PC-3 (cell line): ENCODE results near the gene IL1R2. TPM values are rescaled to one million over a fixed set of nuclear protein-coding genes. Genes with fewer than 3 reads are reported as not detected.

Experiments
- ATAC-seq: fragments of 200-7000 bp; cut with Tn5 transposase; 2 replicates; pipeline ENCODE4 v1.9.1; 2020; ENCODE audit warnings: mild to moderate bottlenecking, moderate library complexity
- BruUV-seq: library from RNA; stranded (reverse); fragments of 400-500 nt; replicated peaks from 2 replicates; lab custom pipeline; 2021; lab: Mats Ljungman, UMichigan
- CTCF ChIA-PET: fragments of 300-600 bp; sonication (Branson Sonifier 250); formaldehyde crosslinking; loops from one replicate; lab custom pipeline; 2022; ENCODE audit warnings: antibody characterized with exemption; lab: Charles Lee
- POLR2A ChIA-PET: fragments of 300-600 bp; sonication (Branson Sonifier 250); formaldehyde crosslinking; loops from one replicate; lab custom pipeline; 2022; ENCODE audit warnings: antibody characterized with exemption; ENCODE audit not compliant: unreplicated experiment; lab: Charles Lee
- DNase-seq: peaks from one replicate; pipeline ENCODE4 v3.0.0-alpha.2; 2015
- H2AFZ ChIP-seq: fragments of 300-600 bp; sonication (generic); 2 replicates; pipeline ENCODE4 v1.6.0; 2016; ENCODE audit warnings: antibody characterized with exemption, low read length
- H3F3A ChIP-seq: fragments of 300-600 bp; sonication (generic); one replicate; pipeline ENCODE4 v1.6.0; 2017; ENCODE audit warnings: antibody characterized with exemption, low read length, control low read depth, mild to moderate bottlenecking; ENCODE audit not compliant: unreplicated experiment
- H3K27ac ChIP-seq: fragments of 300-600 bp; sonication (generic); 2 replicates; pipeline ENCODE4 v1.5.1; 2016; ENCODE audit warnings: mild to moderate bottlenecking, low read length
- H3K27me3 ChIP-seq: fragments of 300-600 bp; sonication (generic); 2 replicates; pipeline ENCODE4 v1.6.1; 2016; ENCODE audit warnings: low read length, mixed read lengths
- H3K36me3 ChIP-seq: fragments of 300-600 bp; sonication (generic); 2 replicates; pipeline ENCODE4 v1.6.1; 2016; ENCODE audit warnings: low read depth, mixed run types, low read length, mixed read lengths
- H3K4me1 ChIP-seq: fragments of 300-600 bp; sonication (generic); 2 replicates; pipeline ENCODE4 v1.5.1; 2016; ENCODE audit warnings: low read length; ENCODE audit not compliant: insufficient read depth
- H3K4me2 ChIP-seq: fragments of 300-600 bp; sonication (generic); 2 replicates; pipeline ENCODE4 v1.6.0; 2016; ENCODE audit warnings: low read length
- H3K4me3 ChIP-seq: fragments of 300-600 bp; sonication (generic); 2 replicates; pipeline ENCODE4 v1.5.1; 2016; ENCODE audit warnings: mild to moderate bottlenecking, low read length, mixed read lengths
- H3K79me2 ChIP-seq: fragments of 300-600 bp; sonication (generic); 2 replicates; pipeline ENCODE4 v1.6.1; 2017; ENCODE audit warnings: low read length, mixed read lengths
- H3K9ac ChIP-seq: fragments of 300-600 bp; sonication (generic); 2 replicates; pipeline ENCODE4 v1.6.0; 2016; ENCODE audit warnings: mild to moderate bottlenecking, low read length
- H3K9me2 ChIP-seq: fragments of 300-600 bp; sonication (generic); replicated peaks from 2 replicates; pipeline ENCODE4 v1.6.1; 2016; ENCODE audit warnings: mixed run types, low read length, mixed read lengths
- H3K9me3 ChIP-seq: fragments of 300-600 bp; sonication (generic); 2 replicates; pipeline ENCODE4 v1.6.1; 2016; ENCODE audit warnings: low read length, mixed read lengths
- H4K20me1 ChIP-seq: fragments of 300-600 bp; sonication (generic); 2 replicates; pipeline ENCODE4 v1.6.1; 2016; ENCODE audit warnings: low read length, mixed read lengths
- CTCF ChIP-seq: fragments of 300-600 bp; sonication (generic); conservative IDR thresholded peaks from 2 replicates; pipeline ENCODE4 v1.5.1; 2017; ENCODE audit warnings: antibody characterized with exemption, low read depth, mild to moderate bottlenecking, low read length
- EZH2 ChIP-seq: fragments of 300-600 bp; sonication (generic); IDR thresholded peaks from one replicate; pipeline ENCODE4 v1.6.1; 2017; ENCODE audit warnings: antibody characterized with exemption, mild to moderate bottlenecking, low read length; ENCODE audit not compliant: unreplicated experiment
- EZH2phosphoT487 ChIP-seq: fragments of 300-600 bp; sonication (generic); IDR thresholded peaks from 2 replicates; pipeline ENCODE4 v1.6.1; 2018; ENCODE audit warnings: mild to moderate bottlenecking, antibody characterized with exemption, low read length, borderline replicate concordance
- intact Hi-C: fragments of 100-400 bp; cut with micrococcal nuclease; formaldehyde crosslinking; loops from 2 replicates; pipeline ENCODE4 v1.9.0; 2023
- total RNA-seq: library from RNA; depleted of rRNA; stranded (reverse); fragments of >200 nt; gene quantifications from 2 replicates; pipeline ENCODE4 v1.2.3, GENCODE V29; 2014

Gene IL1R2
- total RNA-seq, 1 experiment from 2014 or later = 6.0 TPM

- no peak for ATAC-seq
Measured at GRCh38 chr2:102033750-102034682, 42.3 kb downstream of the IL1R2 start.

GRCh38 chr2:102034683-102035548 is 43.2 kb downstream of the IL1R2 start:
- Histone ChIP-seq H3K4me3 (no peak overlapping the region), H3F3A (no peaks in the 10 kb centered on the region), H3K9ac (no peak overlapping the region), H3K27ac (no peak overlapping the region), H4K20me1 (no peaks in the 10 kb centered on the region), H3K79me2 (no peaks in the 10 kb centered on the region), H3K9me2 (no peaks in the 10 kb centered on the region), H3K4me2 (no peak overlapping the region), H3K27me3 (no peaks in the 10 kb centered on the region), H3K4me1 (peaks cover 11% of the 10 kb centered on the region), H3K36me3 (no peaks in the 10 kb centered on the region), H3K9me3 (no peaks in the 10 kb centered on the region), H2AFZ (no peak overlapping the region)
- intact Hi-C loops = no loop called here
- DNase-seq (no peak), ATAC-seq (no peak)
- CTCF ChIA-PET = no interaction called here
- BruUV-seq = no TSS peak
- TF ChIP-seq CTCF (no peak), EZH2 (no peak), EZH2phosphoT487 (no peak)
- POLR2A ChIA-PET = no interaction called here

More at GRCh38 chr2:102033750-102034682, 42.3 kb downstream of the IL1R2 start:
- Histone ChIP-seq H3K27ac (no peak overlapping the region), H3K27me3 (no peaks in the 10 kb centered on the region), H3K4me1 (peaks cover 11% of the 10 kb centered on the region), H3K9me3 (no peaks in the 10 kb centered on the region), H3K79me2 (no peaks in the 10 kb centered on the region), H3K36me3 (no peaks in the 10 kb centered on the region), H3F3A (no peaks in the 10 kb centered on the region), H2AFZ (0 out of 2 replicates have a peak overlapping the region, but pooled peaks have one; percentile 25), H3K9me2 (no peaks in the 10 kb centered on the region), H3K4me3 (no peak overlapping the region), H3K9ac (no peak overlapping the region), H3K4me2 (no peak overlapping the region), H4K20me1 (no peaks in the 10 kb centered on the region)
- intact Hi-C loops = no loop called here
- ChIA-PET CTCF (no interaction called here), POLR2A (interaction anchor here (0.6 kb wide), 1 partner anchor 108 kb away, joined by 10 read pairs; the partner anchor contains the start of gene IL1R1)
- DNase-seq = no peak
- no TSS peak for BruUV-seq
- TF ChIP-seq EZH2phosphoT487 = no peak

GRCh38 chr2:102037681-102038080 is 45.9 kb downstream of the IL1R2 start:
- ChIA-PET POLR2A (no interaction called here), CTCF (interaction anchor here (0.9 kb wide), 1 partner anchor 17 kb away, joined by 3 read pairs; no protein-coding TSS in a partner anchor)
- BruUV-seq = no TSS peak
- no peak overlapping the region for H3K9ac ChIP-seq
- H3F3A ChIP-seq = no peaks in the 10 kb centered on the region
- no peak for TF ChIP-seq CTCF
- TF ChIP-seq EZH2 = no peak
- no peak for TF ChIP-seq EZH2phosphoT487
- H3K4me3 ChIP-seq = no peak overlapping the region
- no peaks in the 10 kb centered on the region for H3K36me3 ChIP-seq
- no peak overlapping the region for H2AFZ ChIP-seq
- DNase-seq (no peak), ATAC-seq (no peak)
- intact Hi-C loops = no loop called here
- no peaks in the 10 kb centered on the region for H3K9me3 ChIP-seq
- no peaks in the 10 kb centered on the region for H4K20me1 ChIP-seq
- no peaks in the 10 kb centered on the region for H3K27me3 ChIP-seq
- H3K27ac ChIP-seq = no peak overlapping the region
- H3K4me2 ChIP-seq = no peak overlapping the region
- H3K9me2 ChIP-seq = no peaks in the 10 kb centered on the region
- H3K79me2 ChIP-seq = no peaks in the 10 kb centered on the region
- H3K4me1 ChIP-seq = peaks cover 11% of the 10 kb centered on the region
